ENCODE data around the gene FOS.

FOS gene

GRCh38 chr14:75252254-75252837 lies 26.3 kb upstream of the FOS start:
- peak; percentile 44 for DNase-seq

GRCh38 chr14:75254381-75254822 lies 24.2 kb upstream of the FOS start:
- DNase-seq = peak; percentile 91

GRCh38 chr14:75254901-75255584 lies 23.6 kb upstream of the FOS start:
- peak; percentile 76 for DNase-seq

- DNase-seq = no peak
These were observed 20.4 kb upstream of the FOS start for GRCh38 chr14:75258079-75258802.

GRCh38 chr14:75258803-75259509 lies 19.7 kb upstream of the FOS start:
- DNase-seq = peak; percentile 100

GRCh38 chr14:75259510-75259855 lies 19.1 kb upstream of the FOS start:
- peak; percentile 87 for DNase-seq

GRCh38 chr14:75260025-75260763 lies 18.4 kb upstream of the FOS start:
- DNase-seq = peak; percentile 93

GRCh38 chr14:75261820-75262219 lies 16.8 kb upstream of the FOS start:
- DNase-seq = no peak

GRCh38 chr14:75262641-75263040 lies 16.0 kb upstream of the FOS start:
- no peak for DNase-seq

GRCh38 chr14:75264036-75264435 lies 14.6 kb upstream of the FOS start:
- DNase-seq = no peak

- DNase-seq = no peak
These were observed 11.4 kb upstream of the FOS start for GRCh38 chr14:75267141-75267721.

GRCh38 chr14:75268633-75269550 lies 9.7 kb upstream of the FOS start:
- DNase-seq = peak; percentile 59

- DNase-seq = no peak
These were observed 7.1 kb upstream of the FOS start for GRCh38 chr14:75271514-75271913.

GRCh38 chr14:75273272-75274049 lies 5.2 kb upstream of the FOS start:
- peak; percentile 37 for DNase-seq

GRCh38 chr14:75274050-75274898 lies 4.4 kb upstream of the FOS start:
- no peak for DNase-seq

GRCh38 chr14:75274899-75275569 lies 3.6 kb upstream of the FOS start:
- no peak for DNase-seq

- no peak for DNase-seq
These were observed 3.0 kb upstream of the FOS start for GRCh38 chr14:75275598-75275997.

GRCh38 chr14:75277008-75277814 lies 1.4 kb upstream of the FOS start:
- peak; percentile 94 for DNase-seq

All from NCI-H69 (cell line).